WTC11 (cell line): ENCODE results near the gene MNDA. TPM values are rescaled to one million over a fixed set of nuclear protein-coding genes. Genes with fewer than 3 reads are reported as not detected.

ENCODE experiments used
- ATAC-seq: fragments of 200-7000 bp; cut with Tn5 transposase; 2 replicates; pipeline ENCODE4 v1.10.0; 2021; ENCODE audit warnings: mild to moderate bottlenecking, moderate library complexity
- CTCF ChIA-PET: fragments of 300-600 bp; sonication (Branson Sonifier 250); formaldehyde crosslinking; loops from one replicate; lab custom pipeline; 2021; ENCODE audit warnings: antibody characterized with exemption; lab: Charles Lee
- POLR2A ChIA-PET: fragments of 350-600 bp; sonication (Branson Sonifier 250); formaldehyde crosslinking; loops from one replicate; lab custom pipeline; 2021; ENCODE audit warnings: antibody characterized with exemption; lab: Charles Lee
- DNase-seq: peaks from one replicate; pipeline ENCODE4 v3.0.0; 2021; ENCODE audit warnings: low spot score
- H3K27ac Mint-ChIP-seq: 2 replicates; pipeline ENCODE4 v1.8.0; 2021; ENCODE audit warnings: mixed read lengths
- H3K27me3 Mint-ChIP-seq: 2 replicates; pipeline ENCODE4 v1.8.0; 2021; ENCODE audit warnings: low read depth, mild to moderate bottlenecking, moderate library complexity, mixed read lengths
- H3K36me3 Mint-ChIP-seq: 2 replicates; pipeline ENCODE4 v1.8.0; 2021; ENCODE audit warnings: mixed read lengths
- H3K4me1 Mint-ChIP-seq: 2 replicates; pipeline ENCODE4 v1.8.0; 2022; ENCODE audit warnings: mixed read lengths
- H3K4me3 Mint-ChIP-seq: 2 replicates; pipeline ENCODE4 v1.8.0; 2021; ENCODE audit warnings: mild to moderate bottlenecking, moderate library complexity, mixed read lengths
- H3K9me3 Mint-ChIP-seq: 2 replicates; pipeline ENCODE4 v1.8.0; 2021; ENCODE audit warnings: mixed read lengths
- ELF4 ChIP-seq: sonication (generic); formaldehyde crosslinking; IDR thresholded peaks from 2 replicates; pipeline ENCODE4 v1.8.1; 2022; ENCODE audit warnings: low read depth, mild to moderate bottlenecking, moderate library complexity, missing genetic modification reagents
- FOXJ3 ChIP-seq: sonication (generic); formaldehyde crosslinking; IDR thresholded peaks from 2 replicates; pipeline ENCODE4 v1.9.0; 2021; ENCODE audit warnings: missing genetic modification reagents, mild to moderate bottlenecking, borderline replicate concordance
- GRHL2 ChIP-seq: fragments of 250-450 bp; sonication (Bioruptor Pico); IDR thresholded peaks from 2 replicates; pipeline ENCODE4 v1.8.0; 2022; ENCODE audit warnings: mild to moderate bottlenecking, moderate library complexity; ENCODE audit not compliant: insufficient replicate concordance, severe bottlenecking
- JUN ChIP-seq: sonication (generic); formaldehyde crosslinking; IDR thresholded peaks from 2 replicates; pipeline ENCODE4 v1.8.0; 2023; ENCODE audit warnings: mild to moderate bottlenecking, missing genetic modification reagents
- MYBL2 ChIP-seq: sonication (generic); formaldehyde crosslinking; IDR thresholded peaks from 2 replicates; pipeline ENCODE4 v1.8.1; 2023; ENCODE audit warnings: mild to moderate bottlenecking, moderate library complexity, missing genetic modification reagents
- NFATC4 ChIP-seq: fragments of 250-450 bp; sonication (Bioruptor Pico); IDR thresholded peaks from 2 replicates; pipeline ENCODE4 v1.9.0; 2021; ENCODE audit warnings: mild to moderate bottlenecking
- SP1 ChIP-seq: sonication (generic); formaldehyde crosslinking; conservative IDR thresholded peaks from 2 replicates; pipeline ENCODE4 v1.8.1; 2022; ENCODE audit warnings: missing genetic modification reagents
- TEAD4 ChIP-seq: sonication (generic); formaldehyde crosslinking; IDR thresholded peaks from 2 replicates; pipeline ENCODE4 v1.8.0; 2022; ENCODE audit warnings: mild to moderate bottlenecking, missing genetic modification reagents
- TP53 ChIP-seq: sonication (generic); formaldehyde crosslinking; IDR thresholded peaks from 2 replicates; pipeline ENCODE4 v1.8.1; 2023; ENCODE audit warnings: mild to moderate bottlenecking, missing genetic modification reagents
- ZBTB21 ChIP-seq: sonication (generic); formaldehyde crosslinking; IDR thresholded peaks from 2 replicates; pipeline ENCODE4 v1.8.1; 2023; ENCODE audit warnings: mild to moderate bottlenecking, missing genetic modification reagents, borderline replicate concordance
- ZBTB43 ChIP-seq: sonication (generic); formaldehyde crosslinking; IDR thresholded peaks from 2 replicates; pipeline ENCODE4 v1.8.1; 2023; ENCODE audit warnings: mild to moderate bottlenecking, missing genetic modification reagents
- ZNF219 ChIP-seq: sonication (generic); formaldehyde crosslinking; IDR thresholded peaks from 2 replicates; pipeline ENCODE4 v1.8.0; 2023; ENCODE audit warnings: missing genetic modification reagents, mild to moderate bottlenecking, borderline replicate concordance
- ZNF263 ChIP-seq: sonication (generic); formaldehyde crosslinking; IDR thresholded peaks from 2 replicates; pipeline ENCODE4 v1.8.1; 2022; ENCODE audit warnings: low read depth, mild to moderate bottlenecking, moderate library complexity, missing genetic modification reagents
- ZNF671 ChIP-seq: fragments of 250-450 bp; sonication (Bioruptor Pico); IDR thresholded peaks from 2 replicates; pipeline ENCODE4 v1.8.0; 2021; ENCODE audit warnings: mild to moderate bottlenecking
- ZSCAN18 ChIP-seq: fragments of 250-450 bp; sonication (Bioruptor Pico); IDR thresholded peaks from 2 replicates; pipeline ENCODE4 v2.1.2; 2022; ENCODE audit warnings: mild to moderate bottlenecking, moderate library complexity
- total RNA-seq: library from RNA; stranded (reverse); gene quantifications from 3 replicates; pipeline ENCODE4 v1.2.3, GENCODE V29; 2021
- TF ChIP-seq, protein P1 (sequence below): sonication (generic); formaldehyde crosslinking; IDR thresholded peaks from 2 replicates; pipeline ENCODE4 v1.8.1; 2022; ENCODE audit warnings: low read depth, mild to moderate bottlenecking, moderate library complexity, missing genetic modification reagents, borderline replicate concordance
- TF ChIP-seq, protein P2 (sequence below): fragments of 250-450 bp; sonication (Bioruptor Pico); IDR thresholded peaks from 2 replicates; pipeline ENCODE4 v1.9.0; 2021; ENCODE audit warnings: mild to moderate bottlenecking
- TF ChIP-seq, protein P3 (sequence below): fragments of 250-450 bp; sonication (Bioruptor Pico); conservative IDR thresholded peaks from 2 replicates; pipeline ENCODE4 v1.9.0; 2021; ENCODE audit warnings: mild to moderate bottlenecking

Gene MNDA
- total RNA-seq, 1 experiment from 2014 or later = 0.09 TPM

DNA sequence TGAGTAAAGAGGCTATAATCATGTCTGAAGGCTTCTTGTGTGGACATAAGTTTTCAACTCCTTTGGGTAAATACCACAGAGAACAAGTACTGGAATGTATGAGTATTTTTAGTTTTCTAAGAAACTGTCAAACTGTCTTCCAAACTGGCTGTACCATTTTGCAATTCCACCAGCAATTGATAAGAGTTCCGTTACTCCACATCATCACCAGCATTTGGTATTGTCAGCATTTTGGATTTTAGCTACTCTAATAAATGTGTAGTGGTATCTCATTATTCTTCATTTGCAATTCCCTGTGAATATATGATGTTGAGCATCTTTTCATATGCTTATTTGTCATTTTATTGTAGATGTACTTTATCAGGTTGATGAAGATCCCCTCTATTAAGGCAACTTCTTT, 9.4 kb upstream of the MNDA start:
- H3K4me1 Mint-ChIP-seq = no peaks in the 10 kb centered on the region
- ChIA-PET CTCF (no interaction called here), POLR2A (no interaction called here)
- no peak for ATAC-seq
- H3K36me3 Mint-ChIP-seq = peaks cover 4% of the 10 kb centered on the region
- no peaks in the 10 kb centered on the region for H3K27me3 Mint-ChIP-seq
- DNase-seq = no peak
- no peak overlapping the region for H3K27ac Mint-ChIP-seq
- peaks cover 49% of the 10 kb centered on the region for H3K9me3 Mint-ChIP-seq
- H3K4me3 Mint-ChIP-seq = no peak overlapping the region
- TF ChIP-seq ELF4 (CRISPR knock-in tag) (no peak), ZNF219 (CRISPR knock-in tag) (no peak), ZNF671 (CRISPR knock-in tag) (no peak), ZNF263 (CRISPR knock-in tag) (no peak), GRHL2 (CRISPR knock-in tag) (no peak), JUN (CRISPR knock-in tag) (no peak), TP53 (CRISPR knock-in tag) (no peak), ZBTB21 (CRISPR knock-in tag) (no peak), ZBTB43 (CRISPR knock-in tag) (no peak)
- TF ChIP-seq, protein P1, sequence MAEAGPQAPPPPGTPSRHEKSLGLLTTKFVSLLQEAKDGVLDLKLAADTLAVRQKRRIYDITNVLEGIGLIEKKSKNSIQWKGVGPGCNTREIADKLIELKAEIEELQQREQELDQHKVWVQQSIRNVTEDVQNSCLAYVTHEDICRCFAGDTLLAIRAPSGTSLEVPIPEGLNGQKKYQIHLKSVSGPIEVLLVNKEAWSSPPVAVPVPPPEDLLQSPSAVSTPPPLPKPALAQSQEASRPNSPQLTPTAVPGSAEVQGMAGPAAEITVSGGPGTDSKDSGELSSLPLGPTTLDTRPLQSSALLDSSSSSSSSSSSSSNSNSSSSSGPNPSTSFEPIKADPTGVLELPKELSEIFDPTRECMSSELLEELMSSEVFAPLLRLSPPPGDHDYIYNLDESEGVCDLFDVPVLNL (CRISPR knock-in tag) = no peak
- TF ChIP-seq, protein P2, sequence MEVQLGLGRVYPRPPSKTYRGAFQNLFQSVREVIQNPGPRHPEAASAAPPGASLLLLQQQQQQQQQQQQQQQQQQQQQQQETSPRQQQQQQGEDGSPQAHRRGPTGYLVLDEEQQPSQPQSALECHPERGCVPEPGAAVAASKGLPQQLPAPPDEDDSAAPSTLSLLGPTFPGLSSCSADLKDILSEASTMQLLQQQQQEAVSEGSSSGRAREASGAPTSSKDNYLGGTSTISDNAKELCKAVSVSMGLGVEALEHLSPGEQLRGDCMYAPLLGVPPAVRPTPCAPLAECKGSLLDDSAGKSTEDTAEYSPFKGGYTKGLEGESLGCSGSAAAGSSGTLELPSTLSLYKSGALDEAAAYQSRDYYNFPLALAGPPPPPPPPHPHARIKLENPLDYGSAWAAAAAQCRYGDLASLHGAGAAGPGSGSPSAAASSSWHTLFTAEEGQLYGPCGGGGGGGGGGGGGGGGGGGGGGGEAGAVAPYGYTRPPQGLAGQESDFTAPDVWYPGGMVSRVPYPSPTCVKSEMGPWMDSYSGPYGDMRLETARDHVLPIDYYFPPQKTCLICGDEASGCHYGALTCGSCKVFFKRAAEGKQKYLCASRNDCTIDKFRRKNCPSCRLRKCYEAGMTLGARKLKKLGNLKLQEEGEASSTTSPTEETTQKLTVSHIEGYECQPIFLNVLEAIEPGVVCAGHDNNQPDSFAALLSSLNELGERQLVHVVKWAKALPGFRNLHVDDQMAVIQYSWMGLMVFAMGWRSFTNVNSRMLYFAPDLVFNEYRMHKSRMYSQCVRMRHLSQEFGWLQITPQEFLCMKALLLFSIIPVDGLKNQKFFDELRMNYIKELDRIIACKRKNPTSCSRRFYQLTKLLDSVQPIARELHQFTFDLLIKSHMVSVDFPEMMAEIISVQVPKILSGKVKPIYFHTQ (CRISPR knock-in tag) = no peak

GRCh38 chr1:158830074-158830677, 975 bp upstream of the MNDA start:
- TF ChIP-seq ZSCAN18 (no peak), SP1 (CRISPR knock-in tag) (no peak), ZNF219 (CRISPR knock-in tag) (no peak)
- ChIA-PET POLR2A (no interaction called here), CTCF (no interaction called here)
- Mint-ChIP-seq H3K4me3 (no peak overlapping the region), H3K27me3 (peaks cover 3% of the 10 kb centered on the region; the same call in 1 of the 2 replicates), H3K27ac (no peak overlapping the region), H3K4me1 (no peaks in the 10 kb centered on the region), H3K9me3 (peaks cover 50% of the 10 kb centered on the region), H3K36me3 (peaks cover 35% of the 10 kb centered on the region)
- ATAC-seq (no peak), DNase-seq (no peak)

- ChIA-PET CTCF (no interaction called here), POLR2A (no interaction called here)
- no peaks in the 10 kb centered on the region for H3K27me3 Mint-ChIP-seq
These were observed 2.1 kb downstream of the MNDA start for GRCh38 chr1:158833264-158833663.

More at GRCh38 chr1:158833264-158833663, 2.1 kb downstream of the MNDA start:
- no peak for DNase-seq
- Mint-ChIP-seq H3K4me3 (no peak overlapping the region), H3K36me3 (peaks cover 19% of the 10 kb centered on the region), H3K9me3 (peaks cover 23% of the 10 kb centered on the region), H3K27ac (no peak overlapping the region), H3K4me1 (no peaks in the 10 kb centered on the region)
- no peak for ATAC-seq
- TF ChIP-seq TEAD4 (CRISPR knock-in tag) = no peak
- TF ChIP-seq ZNF263 (CRISPR knock-in tag) = no peak
- no peak for TF ChIP-seq MYBL2 (CRISPR knock-in tag)
- TF ChIP-seq, protein P3, sequence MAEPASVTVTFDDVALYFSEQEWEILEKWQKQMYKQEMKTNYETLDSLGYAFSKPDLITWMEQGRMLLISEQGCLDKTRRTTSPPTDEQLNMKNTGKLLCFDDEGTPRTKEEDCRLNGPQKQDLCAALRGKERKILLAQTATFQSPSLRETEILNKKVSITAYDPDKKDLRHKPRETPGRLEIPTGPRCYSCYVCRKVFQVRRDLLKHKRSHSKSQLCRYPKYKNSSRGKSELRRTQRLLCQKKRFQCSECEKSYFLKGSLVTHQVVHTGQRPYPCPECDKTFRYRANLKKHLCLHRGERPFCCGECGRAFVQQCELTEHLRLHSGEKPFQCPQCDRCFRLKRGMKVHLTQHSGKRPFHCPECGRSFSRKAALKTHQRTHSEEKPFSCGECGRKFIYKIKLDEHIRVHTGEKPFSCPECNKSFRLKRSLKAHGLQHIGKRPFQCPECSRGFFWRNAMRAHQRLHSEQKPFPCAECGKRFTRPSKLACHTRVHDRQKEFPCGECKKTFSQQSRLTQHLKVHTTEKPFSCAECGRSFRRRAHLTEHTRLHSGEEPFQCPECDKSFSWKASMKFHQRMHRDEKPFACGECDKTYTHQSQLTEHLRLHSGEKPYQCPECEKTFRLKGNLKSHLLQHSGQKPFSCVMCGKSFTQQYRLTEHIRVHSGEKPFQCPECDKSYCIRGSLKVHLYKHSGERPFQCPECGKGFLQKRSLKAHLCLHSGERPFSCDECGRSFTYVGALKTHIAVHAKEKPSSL = no peak
- no peak for TF ChIP-seq FOXJ3 (CRISPR knock-in tag)
- TF ChIP-seq NFATC4 (CRISPR knock-in tag) = no peak
- no peak for TF ChIP-seq ZSCAN18
- no peak for TF ChIP-seq ZBTB21 (CRISPR knock-in tag)
